GM18511 (cell line): ENCODE measurements around the gene DNAAF6.
"Not testable (repeated sequence)": the region's sequence is repeated elsewhere in the genome, so short reads cannot be mapped to it uniquely, and the experiment has no call there.

Source experiments
- ATAC-seq: cut with Tn5 transposase; IDR thresholded peaks from one replicate; pipeline ENCODE4 v1.9.1; 2021; ENCODE audit warnings: mild to moderate bottlenecking, moderate library complexity; ENCODE audit not compliant: unreplicated experiment

DNAAF6 gene

DNA sequence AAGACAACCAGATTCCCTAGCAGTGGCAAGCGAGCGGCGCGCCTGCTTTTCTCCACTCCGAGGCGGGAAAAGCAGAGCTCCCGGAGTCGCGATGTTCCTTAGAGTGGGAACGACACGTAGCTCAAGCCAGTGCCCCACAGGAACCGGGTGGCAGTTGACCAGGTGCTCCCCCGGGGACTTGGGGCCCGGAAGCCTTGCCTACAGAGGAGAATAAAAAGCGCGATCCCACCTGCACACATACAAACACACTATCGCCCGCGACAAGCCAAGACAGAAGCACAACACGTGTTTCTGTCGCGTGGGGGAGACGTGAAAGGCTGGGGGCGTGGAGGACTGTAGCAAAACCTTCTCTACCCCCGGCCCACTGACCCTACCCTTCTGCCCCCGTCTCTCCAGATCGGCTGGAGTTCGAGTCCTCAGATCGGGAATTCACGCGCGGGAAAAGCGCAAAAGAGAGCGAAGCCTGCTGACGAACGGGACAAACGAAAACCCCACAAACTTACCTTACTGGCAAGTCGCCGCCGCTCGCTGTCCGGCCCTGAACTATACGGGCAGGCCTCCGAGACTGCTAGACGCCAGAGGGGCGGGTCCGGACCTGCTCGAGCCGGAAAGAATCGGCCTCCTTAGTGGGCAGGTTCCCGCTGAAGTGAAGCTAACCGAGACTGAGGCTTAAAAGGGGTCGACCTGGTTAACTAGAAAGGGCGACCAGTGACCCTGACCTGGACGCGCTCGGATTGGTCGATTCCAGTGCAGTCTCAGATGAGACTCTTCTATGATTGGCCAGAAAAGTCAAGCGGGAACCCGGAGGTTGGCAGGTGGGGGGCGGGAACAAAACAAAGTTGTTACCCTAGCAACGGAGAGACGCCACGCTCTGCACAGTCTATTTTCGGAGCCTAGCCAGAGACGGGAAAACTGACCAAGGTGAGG, at the start of gene DNAAF6, which contains the start of gene NUP62CL:
TSS of gene DNAAF6 (plus strand) at position 842 of the 927 bp plus-strand sequence. CDS start 6,265 bp downstream, outside the sequence.
TSS of gene NUP62CL (minus strand) at position 664 of the 927 bp plus-strand sequence. CDS start 31,287 bp downstream, outside the sequence.
- peak; percentile 96 for ATAC-seq

DNA sequence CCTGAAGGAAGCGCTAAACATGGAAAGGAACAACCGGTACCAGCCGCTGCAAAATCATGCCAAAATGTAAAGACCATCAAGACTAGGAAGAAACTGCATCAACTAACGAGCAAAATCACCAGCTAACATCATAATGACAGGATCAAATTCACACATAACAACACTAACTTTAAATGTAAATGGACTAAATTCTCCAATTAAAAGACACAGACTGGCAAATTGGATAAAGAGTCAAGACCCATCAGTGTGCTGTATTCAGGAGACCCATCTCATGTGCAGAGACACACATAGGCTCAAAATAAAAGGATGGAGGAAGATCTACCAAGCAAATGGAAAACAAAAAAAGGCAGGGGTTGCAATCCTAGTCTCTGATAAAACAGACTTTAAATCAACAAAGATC, 48.8 kb upstream of the DNAAF6 start:
- not testable (repeated sequence) for ATAC-seq

DNA sequence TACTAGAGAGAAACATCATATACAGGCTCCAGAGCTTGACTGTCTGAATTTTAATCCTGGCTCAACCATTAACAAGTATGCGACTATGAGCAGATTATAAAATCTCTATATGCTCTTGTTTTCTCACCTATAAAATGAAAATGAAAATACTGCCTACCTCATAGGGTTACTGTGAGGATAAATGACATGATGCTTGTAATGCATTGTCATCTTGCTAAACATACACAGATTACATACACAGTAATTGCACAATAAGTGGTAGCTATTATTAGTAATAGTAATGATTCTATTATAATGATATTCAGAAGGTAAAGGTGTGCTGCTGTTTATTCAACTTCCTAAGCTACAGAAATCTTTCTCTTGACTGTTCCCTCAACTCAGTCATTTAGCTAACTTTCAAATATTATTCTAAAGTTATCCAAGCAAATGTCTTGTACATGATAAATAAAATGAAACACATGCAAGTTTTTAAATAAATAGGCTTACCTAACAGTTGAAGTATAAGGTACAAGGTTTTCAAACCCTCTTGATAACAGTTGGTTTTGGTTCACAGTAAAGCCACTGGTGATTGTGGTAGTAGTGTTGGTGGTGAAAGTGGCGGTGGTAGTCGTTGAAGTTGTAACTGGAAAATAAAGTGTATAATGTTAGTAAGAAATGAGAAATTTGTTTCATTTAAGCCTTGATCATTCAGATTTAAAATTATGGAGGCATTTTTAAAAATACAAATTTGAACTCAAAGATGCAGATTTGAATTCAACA, 39.1 kb upstream of the DNAAF6 start:
- no peak for ATAC-seq

DNA sequence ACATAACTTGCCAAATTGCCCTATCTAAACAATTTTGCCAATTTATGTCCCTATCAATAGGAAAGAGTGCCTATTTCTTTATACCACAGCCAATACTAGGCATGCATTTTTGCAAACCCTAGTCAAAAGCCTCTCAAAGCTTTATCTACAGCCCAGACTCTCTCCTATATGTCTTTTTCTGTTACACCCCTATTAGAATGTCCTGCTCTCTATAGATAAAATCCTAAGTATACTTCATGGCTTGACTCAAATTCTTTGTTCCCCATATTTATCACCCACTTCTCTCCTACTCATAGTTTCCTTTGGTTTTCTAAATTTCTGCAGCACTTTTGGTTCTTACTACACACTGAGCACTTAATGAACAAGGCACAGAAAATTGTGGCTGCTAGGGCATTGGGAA, 38.2 kb upstream of the DNAAF6 start:
- ATAC-seq = no peak

DNA sequence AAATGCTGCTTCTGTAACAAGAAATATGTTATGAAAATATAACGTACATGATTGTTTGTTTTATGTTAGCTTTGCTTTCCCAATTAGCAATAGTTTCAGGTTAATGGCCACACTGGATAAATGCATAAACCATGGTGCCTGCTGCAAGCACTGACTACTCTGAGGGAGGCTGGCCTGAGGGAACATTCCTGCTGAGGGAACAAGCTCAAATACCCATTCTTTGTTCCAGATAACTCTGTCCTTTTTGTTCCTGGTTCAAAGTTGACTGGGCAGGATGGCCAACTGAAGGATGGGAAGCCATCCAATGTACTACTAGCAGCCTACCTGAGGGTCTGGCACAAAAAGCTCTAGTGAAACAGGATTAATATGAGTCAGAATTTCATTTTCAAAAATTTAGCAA, 37.7 kb upstream of the DNAAF6 start:
- no peak for ATAC-seq

DNA sequence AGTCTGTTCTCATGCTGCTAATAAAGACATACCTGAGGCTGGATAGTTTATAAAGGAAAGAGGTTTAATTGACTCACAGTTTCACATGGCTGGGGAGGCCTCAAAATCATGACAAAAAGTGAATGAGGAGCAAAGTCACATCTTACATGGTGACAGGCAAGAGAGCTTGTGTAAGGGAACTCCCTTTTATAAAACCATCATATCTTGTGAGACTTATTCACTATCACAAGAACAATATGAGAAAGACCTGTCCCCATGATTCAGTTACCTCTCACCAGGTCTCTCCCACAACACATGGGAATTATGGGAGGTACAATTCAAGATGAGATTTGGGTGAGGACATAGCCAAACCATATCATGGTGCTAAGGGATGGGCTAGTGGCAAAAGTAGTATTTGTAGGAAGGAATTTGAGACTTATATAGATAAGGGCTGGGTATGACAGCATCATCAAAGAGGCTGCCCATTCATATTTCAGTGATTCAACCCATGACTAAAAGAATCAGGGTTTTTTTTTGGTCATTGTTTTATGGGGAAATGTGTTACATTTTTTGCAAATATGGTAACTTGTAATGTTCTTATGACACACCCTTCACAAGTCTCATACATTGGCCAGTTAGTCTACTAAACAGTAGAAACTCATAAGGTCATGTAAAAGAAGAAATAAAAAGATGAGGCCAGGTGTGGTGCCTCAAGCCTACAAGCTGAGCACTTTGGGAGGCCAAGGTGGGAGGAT, 34.9 kb upstream of the DNAAF6 start:
- no peak for ATAC-seq

DNA sequence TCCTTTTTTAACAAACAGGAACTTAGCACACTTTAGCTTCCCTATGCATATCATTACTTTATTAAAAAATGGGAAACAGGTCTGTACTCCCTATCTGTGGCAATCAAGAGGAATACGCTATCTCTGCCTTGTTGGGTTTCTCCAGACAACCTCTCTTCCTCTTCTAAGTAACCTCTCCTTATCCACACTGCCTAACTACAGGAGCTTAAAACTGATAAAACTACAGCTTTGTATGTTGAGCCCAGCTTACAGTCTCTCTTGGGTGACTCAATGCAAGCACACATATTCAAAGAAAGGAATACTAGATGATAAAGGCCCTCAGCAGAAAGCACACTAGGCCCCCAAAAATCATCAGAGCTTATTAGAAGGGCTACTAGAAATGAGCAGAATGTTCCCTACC, 9.1 kb upstream of the DNAAF6 start:
- ATAC-seq = no peak

DNA sequence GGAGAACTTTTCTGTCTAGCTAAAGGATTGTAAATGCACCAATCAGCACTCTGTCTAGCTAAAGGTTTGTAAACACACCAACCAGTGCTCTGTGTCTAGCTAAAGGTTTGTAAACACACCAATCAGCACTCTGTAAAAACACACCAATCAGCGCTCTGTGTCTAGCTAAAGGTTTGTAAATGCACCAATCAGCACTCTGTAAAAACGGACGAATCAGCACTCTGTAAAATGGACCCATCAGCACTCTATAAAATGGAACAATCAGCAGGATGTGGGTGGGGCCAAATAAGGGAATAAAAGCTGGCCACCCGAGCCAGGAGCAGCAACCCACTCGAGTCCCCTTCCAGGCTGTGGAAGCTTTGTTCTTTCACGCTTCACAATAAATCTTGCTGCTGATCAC, 8.3 kb upstream of the DNAAF6 start:
- ATAC-seq = not testable (repeated sequence)

DNA sequence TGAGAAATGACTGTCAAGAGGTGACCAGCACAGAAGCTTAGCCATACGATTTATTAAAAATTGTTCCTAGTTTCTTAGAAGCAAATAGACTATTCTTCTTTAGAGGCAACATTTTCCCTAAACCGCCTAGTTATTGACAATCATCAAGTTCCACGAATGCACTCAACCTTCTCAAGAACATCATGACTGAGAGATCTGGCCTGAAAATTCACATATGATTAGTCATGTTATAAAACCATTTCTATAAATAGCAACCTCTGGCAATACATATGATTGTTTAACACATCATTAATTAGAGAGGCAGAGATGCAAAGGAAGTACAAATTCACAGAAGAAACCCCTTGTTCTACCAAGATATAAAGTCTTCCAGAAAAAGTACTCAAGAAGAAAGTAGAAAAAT, 6.9 kb upstream of the DNAAF6 start:
- no peak for ATAC-seq

DNA sequence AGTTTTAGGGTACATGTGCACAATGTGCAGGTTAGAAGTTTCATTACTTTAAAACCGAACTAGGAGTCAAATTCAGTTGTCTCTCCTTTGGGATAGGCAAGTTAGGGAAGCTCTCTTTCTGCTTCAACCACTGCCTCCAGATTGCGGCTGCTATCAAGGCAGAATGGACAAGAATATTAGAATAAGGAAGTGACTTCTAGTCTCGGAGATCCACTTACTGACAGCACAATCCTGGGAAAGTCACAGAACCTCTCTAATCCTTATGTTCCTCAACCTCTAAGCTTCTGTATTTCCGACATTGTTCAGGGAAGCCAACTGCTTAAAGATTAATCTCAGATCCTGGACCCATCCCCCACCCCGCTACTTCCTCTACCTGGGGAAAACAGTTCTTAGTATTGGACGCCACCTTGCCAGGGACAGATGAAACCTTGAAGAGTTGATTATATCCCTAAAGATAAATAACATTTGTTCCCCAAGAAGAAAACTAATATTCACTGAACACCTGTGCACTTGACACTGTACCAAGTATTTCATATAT, 2.3 kb upstream of the DNAAF6 start:
- ATAC-seq = no peak

DNA sequence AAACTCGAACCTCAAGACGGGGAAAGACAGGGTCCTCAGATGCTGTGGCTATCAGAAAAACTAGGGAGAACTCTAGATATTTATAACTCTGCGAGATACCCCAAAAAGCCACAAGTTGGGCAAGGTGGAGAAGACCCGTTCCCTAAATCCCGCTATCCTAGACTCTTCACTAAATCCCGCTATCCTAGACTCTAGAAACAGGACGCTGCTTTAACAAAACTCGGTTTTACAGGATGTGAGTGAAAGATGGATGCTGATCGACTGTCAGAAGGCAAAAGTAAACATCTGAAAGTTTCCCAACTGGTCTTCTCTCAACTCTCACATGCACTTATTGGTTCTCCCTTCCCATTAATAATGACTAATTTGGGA, 270 bp downstream of the DNAAF6 start:
- no peak for ATAC-seq

DNA sequence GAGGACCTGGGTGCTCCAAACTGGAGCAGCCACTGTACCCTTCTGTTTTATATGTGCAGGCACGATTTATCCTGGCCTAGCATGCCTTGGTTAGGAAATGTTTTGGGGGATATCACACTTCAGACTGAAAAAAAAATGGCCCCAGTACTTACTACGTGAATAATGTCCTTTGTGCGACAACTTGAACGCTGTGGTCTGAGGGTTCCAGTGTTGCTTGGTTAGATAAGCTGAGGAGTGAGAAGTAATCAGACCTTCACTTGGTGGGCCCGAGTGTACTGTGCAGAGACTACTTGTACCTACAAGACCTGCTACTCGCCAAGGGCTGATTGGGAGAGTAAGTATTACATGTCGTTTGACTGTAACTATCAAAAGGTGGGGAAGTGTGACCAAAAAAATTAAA, 678 bp downstream of the DNAAF6 start:
- ATAC-seq = no peak

DNA sequence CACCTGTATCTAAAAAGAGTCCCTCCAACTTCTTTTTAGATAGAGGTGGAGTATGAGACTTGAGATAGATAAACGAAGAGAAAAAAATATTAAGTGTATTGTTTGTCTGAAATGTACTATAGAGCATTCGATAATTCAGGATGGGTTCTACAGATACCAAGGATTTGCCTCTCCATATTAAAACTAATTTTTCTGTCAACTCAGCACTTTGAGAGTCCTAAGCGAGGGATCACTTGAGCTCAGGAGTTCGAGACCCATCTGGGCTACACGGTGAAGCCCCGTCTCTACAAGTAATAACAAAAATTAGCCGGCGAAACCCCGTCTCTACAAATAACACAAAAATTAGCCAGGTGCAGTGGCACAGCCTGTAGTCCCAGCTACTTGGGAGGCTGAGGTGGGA, 1.5 kb downstream of the DNAAF6 start:
- no peak for ATAC-seq

DNA sequence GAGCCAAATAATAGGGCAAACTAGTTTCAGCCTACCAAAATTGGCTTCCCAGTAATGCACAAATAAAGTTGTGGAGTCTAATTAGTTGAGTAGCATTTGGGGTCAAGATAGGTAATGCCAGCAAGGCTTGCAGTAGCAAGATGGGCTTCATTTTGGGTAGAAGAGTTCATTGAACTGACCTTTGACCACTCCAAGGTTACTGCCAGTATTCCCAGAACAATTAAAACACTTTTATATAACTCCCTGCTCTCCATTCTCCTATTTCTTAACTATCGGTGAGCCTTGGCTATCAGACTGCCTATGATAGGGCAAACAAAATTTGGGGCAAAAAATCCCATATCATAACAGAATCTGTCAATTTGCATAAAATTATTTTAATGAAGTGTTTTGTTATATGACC, 7.1 kb downstream of the DNAAF6 start:
- no peak for ATAC-seq

DNA sequence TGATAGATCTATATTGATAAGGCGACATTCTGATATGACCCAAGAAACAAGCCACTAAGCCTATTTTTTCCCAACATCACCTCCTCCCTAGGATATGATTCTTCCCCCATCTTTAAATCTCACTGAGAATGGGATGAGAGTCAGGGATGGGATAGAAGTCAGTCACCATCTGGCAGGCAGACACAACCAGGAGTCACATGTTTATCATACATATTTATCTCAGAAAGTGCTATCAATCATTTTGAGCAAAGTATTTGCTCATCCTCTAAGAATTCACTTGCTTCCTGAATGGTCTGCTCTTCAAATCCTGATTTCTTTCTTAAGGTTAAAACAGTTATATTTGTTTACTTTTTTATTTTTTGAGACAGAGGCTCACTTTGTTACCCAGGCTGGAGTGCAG, 20.3 kb downstream of the DNAAF6 start:
- ATAC-seq = no peak

DNA sequence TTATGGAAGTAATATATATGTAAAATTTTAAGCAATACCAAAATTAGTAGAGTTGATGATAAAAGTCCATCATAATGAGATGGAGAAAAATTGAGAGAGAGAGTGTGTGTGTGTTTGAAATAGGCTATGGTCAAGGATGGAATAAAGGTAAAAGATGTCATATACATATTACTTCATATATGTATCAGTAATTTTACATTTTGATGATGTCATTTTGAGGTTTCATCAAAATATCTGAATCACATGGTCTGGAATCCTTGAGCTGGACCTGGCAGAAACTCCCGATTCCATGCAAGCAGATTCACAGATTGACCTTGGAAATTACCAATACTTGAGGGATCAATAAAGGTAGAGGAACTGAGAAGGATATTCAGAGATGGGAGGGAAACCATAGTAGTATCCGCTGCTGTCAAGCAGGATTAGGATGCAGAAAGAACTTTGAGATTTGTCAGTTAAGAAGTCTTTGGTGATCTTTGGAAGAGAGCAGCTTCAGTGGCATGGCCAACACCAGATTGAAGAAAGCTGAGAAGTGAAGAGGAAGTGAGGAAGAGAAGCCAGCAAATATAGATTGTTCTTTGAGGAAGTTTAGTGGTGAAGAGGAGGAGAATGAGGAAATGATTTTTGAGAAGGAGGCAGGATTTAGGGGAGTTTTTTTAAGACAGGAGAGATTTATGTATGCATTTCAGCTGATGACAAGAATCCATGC, 21.5 kb downstream of the DNAAF6 start:
- ATAC-seq = no peak

DNA sequence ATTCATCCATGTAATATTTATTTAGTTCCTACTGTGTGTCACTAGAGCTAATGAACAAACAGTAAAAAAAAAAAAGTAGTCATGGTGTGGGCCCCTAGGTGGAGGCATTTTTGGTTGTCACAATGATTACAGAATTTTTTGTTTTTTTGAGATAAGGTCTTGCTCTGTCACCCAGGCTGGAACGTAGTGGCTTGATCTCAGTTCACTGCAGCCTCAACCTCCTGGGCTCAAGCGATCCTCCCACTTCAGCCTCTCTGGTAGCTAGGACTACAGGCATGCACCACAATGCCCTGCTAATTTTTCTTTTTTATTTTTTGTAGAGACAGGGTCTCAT, 22.0 kb downstream of the DNAAF6 start:
- ATAC-seq = no peak

DNA sequence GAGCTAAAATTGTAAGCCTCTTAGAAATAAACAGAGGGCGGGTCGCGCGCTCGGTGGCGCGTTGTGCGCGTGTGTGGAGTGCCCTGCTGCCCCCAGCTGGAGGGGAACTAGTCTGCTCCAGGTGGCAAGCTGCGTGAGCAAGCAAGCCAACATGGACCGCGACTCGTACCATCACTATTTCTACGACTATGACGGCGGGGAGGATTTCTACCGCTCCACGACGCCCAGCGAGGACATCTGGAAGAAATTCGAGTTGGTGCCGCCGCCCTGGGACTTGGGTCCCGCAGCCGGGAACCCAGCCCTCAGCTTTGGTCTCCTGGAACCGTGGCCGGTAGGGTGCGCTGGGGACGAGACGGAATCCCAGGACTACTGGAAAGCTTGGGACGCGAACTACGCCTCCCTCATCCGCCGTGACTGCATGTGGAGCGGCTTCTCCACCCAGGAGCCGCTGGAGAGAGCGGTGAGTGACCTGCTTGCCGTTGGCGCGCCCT, 66.1 kb downstream of the DNAAF6 start:
- ATAC-seq = no peak

DNA sequence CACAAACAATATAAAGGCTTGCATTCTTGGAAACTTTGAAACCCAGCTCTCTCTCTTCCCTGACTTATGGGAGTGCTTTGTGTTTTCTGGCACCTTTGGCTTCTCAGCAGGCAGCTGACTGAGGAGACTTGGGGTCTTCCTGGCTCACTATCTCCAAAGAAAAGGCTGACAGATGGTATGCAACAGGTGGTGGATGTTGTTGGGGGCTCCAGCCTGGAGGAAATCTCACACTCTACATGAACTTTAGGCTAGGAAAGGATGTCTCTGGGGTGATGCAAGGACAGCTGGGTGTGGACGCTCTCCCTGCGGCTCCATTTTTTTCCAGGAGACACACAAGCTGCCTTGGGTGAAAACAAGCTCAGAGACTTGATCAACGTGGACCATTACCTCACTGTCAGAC, 67.4 kb downstream of the DNAAF6 start:
- no peak for ATAC-seq

DNA sequence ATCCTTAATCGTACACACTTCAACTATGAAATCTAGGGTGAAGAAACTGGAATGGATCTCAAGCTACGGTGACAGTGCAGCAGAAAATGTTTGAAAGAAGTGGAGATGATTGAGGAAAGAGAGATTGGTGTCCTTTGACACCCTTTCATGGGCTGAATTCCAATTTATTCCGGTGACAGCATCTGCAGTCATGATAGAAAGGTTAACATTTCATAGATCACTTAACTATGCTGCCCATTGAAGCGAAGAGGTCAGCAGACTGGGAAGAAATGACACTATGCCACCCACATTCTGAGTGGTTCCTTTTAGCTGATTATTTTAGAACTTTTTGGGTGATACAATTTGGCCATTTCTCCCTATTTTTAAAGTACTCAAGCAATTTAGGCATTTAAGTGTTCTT, 82.3 kb downstream of the DNAAF6 start:
- no peak for ATAC-seq
